ENCODE data around the gene TXNRD2.

Gene TXNRD2

DNA sequence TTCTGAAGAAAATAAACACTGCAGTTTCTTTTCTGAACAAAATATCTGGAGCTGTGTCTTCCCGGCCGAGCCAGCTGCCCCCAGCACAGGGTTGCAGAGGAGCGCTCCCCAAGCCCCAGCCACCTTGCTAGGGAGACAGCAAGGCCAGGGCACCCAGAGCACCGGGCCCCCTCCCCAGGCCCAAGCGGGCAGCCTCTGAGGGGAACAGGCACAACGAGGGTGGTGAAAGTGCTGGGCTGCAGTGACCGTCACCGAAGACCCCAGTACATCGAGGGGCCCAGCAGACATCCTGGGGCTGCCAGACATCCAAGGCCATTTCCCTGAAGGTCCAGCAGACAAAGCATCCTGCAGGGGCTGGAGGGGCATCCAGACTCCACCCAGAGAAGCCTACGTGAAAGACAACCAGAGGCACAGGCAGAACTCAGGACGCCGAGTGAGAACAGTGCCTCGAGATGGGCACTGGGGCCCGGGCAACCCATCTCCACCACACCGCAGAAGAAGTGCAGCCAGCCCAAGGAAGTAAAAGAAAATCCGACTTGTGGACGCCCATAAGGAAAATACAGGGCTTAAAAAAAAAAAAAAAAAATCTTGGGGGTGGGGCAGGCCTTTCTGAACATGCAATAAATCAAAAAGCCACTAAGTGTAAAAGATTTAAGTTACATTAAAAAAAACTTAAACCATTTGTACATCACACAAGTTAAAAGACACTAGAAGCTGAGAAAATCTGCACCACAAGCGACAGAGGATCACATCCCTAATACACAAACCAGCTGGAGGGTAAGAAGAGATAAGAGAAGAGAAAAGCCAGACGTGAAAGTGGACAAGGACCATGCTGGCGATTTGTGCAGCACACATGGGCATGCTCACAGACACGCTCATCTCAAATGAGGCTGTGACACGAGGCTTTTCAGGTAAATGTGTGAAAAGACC is 36.0 kb downstream of the TXNRD2 start:
- H3K4me3 ChIP-seq (ENCODE audit: low read length in 2 of 2) = no peak overlapping the region
- H3K9ac ChIP-seq (ENCODE audit: low read length in 2 of 2) = no peak overlapping the region
- H3K27me3 ChIP-seq (ENCODE audit: control insufficient read depth in 1 of 2, insufficient read depth in 2 of 2, low read length in 2 of 2) = no peaks in the 10 kb centered on the region
- no peaks in the 10 kb centered on the region for H3K9me3 ChIP-seq (ENCODE audit: control insufficient read depth in 2 of 2, low read length in 2 of 2)
- no peaks in the 10 kb centered on the region for H3K4me1 ChIP-seq (ENCODE audit: control insufficient read depth, insufficient read depth, low read length)
- H3K36me3 ChIP-seq (ENCODE audit: control insufficient read depth in 2 of 2, insufficient read depth in 2 of 2, low read length in 2 of 2) = peaks cover 4 to 14% of the 10 kb centered on the region in 2 donors
- H3K27ac ChIP-seq (ENCODE audit: low read length) = no peak overlapping the region

DNA sequence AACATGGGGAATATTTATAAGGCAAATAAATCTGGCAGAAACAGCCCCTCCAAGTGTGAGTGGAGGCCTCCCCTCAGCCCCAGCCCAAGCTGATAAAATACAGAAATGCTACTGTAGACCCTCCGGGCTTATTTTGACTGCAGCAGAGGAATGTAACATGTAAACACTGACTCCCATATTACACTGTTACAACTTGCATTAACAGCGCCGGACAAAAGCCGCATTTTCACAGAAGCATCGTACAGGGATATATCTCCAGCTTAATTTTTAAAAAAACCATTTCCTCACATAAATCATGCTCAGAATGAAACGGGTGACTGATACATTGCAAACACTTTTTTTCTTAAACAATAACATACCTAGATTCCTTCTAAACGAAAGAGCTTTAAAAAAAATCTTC is 36.7 kb downstream of the TXNRD2 start:
- Histone ChIP-seq H3K27ac (ENCODE audit: low read length) (no peak overlapping the region), H3K9ac (ENCODE audit: low read length in 2 of 2) (no peak overlapping the region), H3K4me1 (ENCODE audit: control insufficient read depth, insufficient read depth, low read length) (no peaks in the 10 kb centered on the region), H3K9me3 (ENCODE audit: control insufficient read depth in 2 of 2, low read length in 2 of 2) (no peaks in the 10 kb centered on the region), H3K27me3 (ENCODE audit: control insufficient read depth in 1 of 2, insufficient read depth in 2 of 2, low read length in 2 of 2) (no peaks in the 10 kb centered on the region), H3K36me3 (ENCODE audit: control insufficient read depth in 2 of 2, insufficient read depth in 2 of 2, low read length in 2 of 2) (peaks cover 4 to 12% of the 10 kb centered on the region in 2 donors), H3K4me3 (ENCODE audit: low read length in 2 of 2) (no peak overlapping the region)

DNA sequence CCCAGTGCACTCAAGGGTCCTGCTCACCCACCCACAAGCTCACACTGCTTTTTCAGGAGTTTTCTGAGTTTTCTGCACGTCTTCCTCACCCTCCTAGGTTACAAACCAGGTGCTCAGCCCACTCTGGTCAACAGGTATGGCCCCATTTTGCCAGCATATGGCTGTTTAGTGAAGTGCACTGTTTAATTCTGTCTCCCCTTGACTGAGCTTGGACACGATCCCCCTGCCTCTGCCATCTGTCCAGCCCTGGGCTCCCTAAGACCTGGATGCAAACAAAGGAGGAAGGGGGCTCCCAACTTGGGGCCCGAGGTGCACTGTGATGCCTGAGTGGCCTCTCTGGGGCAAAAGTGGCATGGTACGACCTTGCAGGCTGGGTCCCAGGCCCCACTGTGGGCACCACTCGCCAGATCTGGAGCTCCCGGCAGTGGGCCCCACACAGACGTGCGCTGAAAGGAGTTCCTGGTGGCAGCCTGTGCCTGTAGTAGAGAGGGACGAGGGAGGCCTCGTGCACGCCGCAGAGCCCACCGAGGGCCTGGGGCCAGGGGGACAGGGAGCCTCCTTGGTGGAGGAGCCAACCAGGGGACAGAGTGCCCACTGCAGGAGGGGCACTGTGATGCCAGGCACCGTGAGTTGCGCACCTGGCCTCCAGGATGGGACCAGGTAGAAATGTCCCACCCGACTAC is 37.3 kb downstream of the TXNRD2 start:
- Histone ChIP-seq H3K9ac (ENCODE audit: low read length in 2 of 2) (no peak overlapping the region), H3K36me3 (ENCODE audit: control insufficient read depth in 2 of 2, insufficient read depth in 2 of 2, low read length in 2 of 2) (peaks cover 7 to 15% of the 10 kb centered on the region in 2 donors), H3K27ac (ENCODE audit: low read length) (no peak overlapping the region), H3K4me3 (ENCODE audit: low read length in 2 of 2) (no peak overlapping the region), H3K4me1 (ENCODE audit: control insufficient read depth, insufficient read depth, low read length) (no peaks in the 10 kb centered on the region), H3K9me3 (ENCODE audit: control insufficient read depth in 2 of 2, low read length in 2 of 2) (no peaks in the 10 kb centered on the region), H3K27me3 (ENCODE audit: control insufficient read depth in 1 of 2, insufficient read depth in 2 of 2, low read length in 2 of 2) (no peaks in the 10 kb centered on the region)

DNA sequence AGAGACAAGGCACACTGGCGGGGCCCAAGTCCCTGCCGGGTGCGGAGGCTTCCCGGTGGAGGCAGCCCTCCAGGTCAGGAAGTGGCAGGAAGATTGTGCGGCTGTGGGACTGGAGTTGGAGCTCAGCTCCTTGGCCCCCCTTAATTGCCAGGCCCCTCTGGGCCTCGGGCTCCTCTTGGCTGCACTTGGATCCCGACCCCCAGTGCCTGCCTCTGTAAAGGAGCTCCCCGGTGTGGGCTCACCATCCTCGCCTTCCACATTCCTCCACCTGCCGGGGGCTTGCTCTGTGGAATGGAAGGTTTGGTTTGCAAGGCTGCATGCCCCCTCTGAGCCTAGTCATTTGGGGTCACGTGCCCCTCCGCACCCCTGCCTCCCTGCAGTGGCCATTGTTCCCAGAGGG is 38.1 kb downstream of the TXNRD2 start:
- H3K4me3 ChIP-seq (ENCODE audit: low read length in 2 of 2) = no peak overlapping the region
- no peak overlapping the region for H3K27ac ChIP-seq (ENCODE audit: low read length)
- no peaks in the 10 kb centered on the region for H3K9me3 ChIP-seq (ENCODE audit: control insufficient read depth in 2 of 2, low read length in 2 of 2)
- H3K36me3 ChIP-seq (ENCODE audit: control insufficient read depth in 2 of 2, insufficient read depth in 2 of 2, low read length in 2 of 2) = peaks cover 7 to 15% of the 10 kb centered on the region in 2 donors
- no peaks in the 10 kb centered on the region for H3K4me1 ChIP-seq (ENCODE audit: control insufficient read depth, insufficient read depth, low read length)
- no peak overlapping the region for H3K9ac ChIP-seq (ENCODE audit: low read length in 2 of 2)
- H3K27me3 ChIP-seq (ENCODE audit: control insufficient read depth in 1 of 2, insufficient read depth in 2 of 2, low read length in 2 of 2) = no peaks in the 10 kb centered on the region

DNA sequence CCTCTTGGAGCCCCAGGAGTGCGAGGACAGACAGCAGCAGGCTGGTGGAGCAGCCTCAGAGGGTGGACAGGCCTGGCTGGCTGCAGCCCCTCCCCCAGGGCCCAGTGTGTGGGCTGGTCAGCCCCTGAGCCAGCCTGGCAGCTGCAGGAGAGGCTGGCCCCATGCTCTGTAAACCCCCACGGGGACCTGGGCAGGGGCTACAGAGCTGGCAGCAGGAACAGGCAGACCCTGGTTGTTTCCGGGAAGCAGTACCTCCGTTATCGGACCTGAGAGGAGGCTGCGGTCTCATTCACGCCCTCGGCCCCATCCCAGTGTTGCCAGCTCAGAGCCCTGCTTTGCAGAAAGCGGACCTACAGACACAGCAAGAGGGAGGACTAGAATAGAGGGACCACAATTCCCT is 38.6 kb downstream of the TXNRD2 start:
- Histone ChIP-seq H3K36me3 (ENCODE audit: control insufficient read depth in 2 of 2, insufficient read depth in 2 of 2, low read length in 2 of 2) (peaks cover 7 to 11% of the 10 kb centered on the region in 2 donors), H3K27me3 (ENCODE audit: control insufficient read depth in 1 of 2, insufficient read depth in 2 of 2, low read length in 2 of 2) (no peaks in the 10 kb centered on the region), H3K4me3 (ENCODE audit: low read length in 2 of 2) (no peak overlapping the region), H3K9ac (ENCODE audit: low read length in 2 of 2) (no peak overlapping the region), H3K4me1 (ENCODE audit: control insufficient read depth, insufficient read depth, low read length) (no peaks in the 10 kb centered on the region), H3K27ac (ENCODE audit: low read length) (no peak overlapping the region), H3K9me3 (ENCODE audit: control insufficient read depth in 2 of 2, low read length in 2 of 2) (no peaks in the 10 kb centered on the region)

DNA sequence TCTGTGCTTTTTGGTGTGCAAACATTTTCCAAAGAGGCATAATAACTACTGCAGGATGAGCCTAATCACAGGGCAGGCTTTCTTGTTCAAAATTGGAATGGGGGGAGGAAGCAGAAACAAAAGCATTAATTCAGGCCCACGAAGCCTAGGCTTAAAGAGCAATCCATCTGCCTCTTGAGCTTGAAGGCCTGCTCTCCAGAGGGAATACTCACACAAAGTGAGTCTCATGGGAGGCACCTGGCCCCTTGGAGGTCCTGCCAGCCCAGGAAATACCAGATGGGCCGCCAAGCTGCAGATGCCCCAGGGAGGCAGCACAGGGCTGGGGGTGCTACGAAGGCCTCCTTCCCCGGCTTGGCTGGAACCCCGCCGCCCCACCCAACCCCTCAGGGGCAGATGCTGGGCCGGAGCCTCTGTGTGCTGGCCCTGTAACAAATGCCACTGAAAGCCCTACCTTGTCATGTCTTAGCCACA is 39.3 kb downstream of the TXNRD2 start:
- Histone ChIP-seq H3K27me3 (ENCODE audit: control insufficient read depth in 1 of 2, insufficient read depth in 2 of 2, low read length in 2 of 2) (no peaks in the 10 kb centered on the region), H3K9ac (ENCODE audit: low read length in 2 of 2) (no peak overlapping the region), H3K36me3 (ENCODE audit: control insufficient read depth in 2 of 2, insufficient read depth in 2 of 2, low read length in 2 of 2) (peaks cover 7 to 13% of the 10 kb centered on the region in 2 donors), H3K27ac (ENCODE audit: low read length) (no peak overlapping the region), H3K4me3 (ENCODE audit: low read length in 2 of 2) (no peak overlapping the region), H3K9me3 (ENCODE audit: control insufficient read depth in 2 of 2, low read length in 2 of 2) (no peaks in the 10 kb centered on the region), H3K4me1 (ENCODE audit: control insufficient read depth, insufficient read depth, low read length) (no peaks in the 10 kb centered on the region)

DNA sequence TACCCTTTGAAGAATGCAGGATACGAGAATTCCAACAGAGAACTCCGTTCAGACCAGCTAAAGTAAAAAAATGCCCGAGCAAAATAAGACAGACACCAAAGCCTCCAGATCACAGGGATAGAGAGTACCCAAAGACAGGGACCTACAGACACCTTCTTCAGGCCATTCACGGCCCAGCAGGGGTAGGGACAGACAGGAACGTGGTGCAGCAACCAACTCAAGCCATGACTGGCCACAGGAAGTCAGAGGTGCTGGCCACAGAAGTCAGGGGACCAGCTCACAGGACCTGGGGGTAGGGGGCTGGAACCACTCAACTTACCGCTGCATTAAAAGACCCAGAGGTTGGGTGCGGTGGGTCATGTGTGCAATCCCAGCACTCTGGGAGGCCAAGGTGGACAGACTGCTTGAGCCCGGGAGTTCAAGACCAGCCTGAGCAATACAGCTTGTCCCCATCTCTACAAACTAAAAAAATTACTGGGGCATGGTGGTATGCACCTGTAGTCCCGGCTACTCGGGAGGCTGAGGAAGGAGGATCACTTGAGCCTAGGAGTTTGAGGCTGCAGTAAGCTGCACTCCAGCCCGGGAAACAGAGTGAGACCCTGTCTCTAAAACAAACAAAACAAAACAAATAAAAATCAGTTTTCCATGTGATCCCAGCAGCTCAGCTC is 39.9 kb downstream of the TXNRD2 start:
- Histone ChIP-seq H3K27me3 (ENCODE audit: control insufficient read depth in 1 of 2, insufficient read depth in 2 of 2, low read length in 2 of 2) (no peaks in the 10 kb centered on the region), H3K4me1 (ENCODE audit: control insufficient read depth, insufficient read depth, low read length) (no peaks in the 10 kb centered on the region), H3K4me3 (ENCODE audit: low read length in 2 of 2) (no peak overlapping the region), H3K36me3 (ENCODE audit: control insufficient read depth in 2 of 2, insufficient read depth in 2 of 2, low read length in 2 of 2) (peaks cover 7 to 15% of the 10 kb centered on the region in 2 donors), H3K9ac (ENCODE audit: low read length in 2 of 2) (no peak overlapping the region), H3K27ac (ENCODE audit: low read length) (no peak overlapping the region), H3K9me3 (ENCODE audit: control insufficient read depth in 2 of 2, low read length in 2 of 2) (no peaks in the 10 kb centered on the region)

DNA sequence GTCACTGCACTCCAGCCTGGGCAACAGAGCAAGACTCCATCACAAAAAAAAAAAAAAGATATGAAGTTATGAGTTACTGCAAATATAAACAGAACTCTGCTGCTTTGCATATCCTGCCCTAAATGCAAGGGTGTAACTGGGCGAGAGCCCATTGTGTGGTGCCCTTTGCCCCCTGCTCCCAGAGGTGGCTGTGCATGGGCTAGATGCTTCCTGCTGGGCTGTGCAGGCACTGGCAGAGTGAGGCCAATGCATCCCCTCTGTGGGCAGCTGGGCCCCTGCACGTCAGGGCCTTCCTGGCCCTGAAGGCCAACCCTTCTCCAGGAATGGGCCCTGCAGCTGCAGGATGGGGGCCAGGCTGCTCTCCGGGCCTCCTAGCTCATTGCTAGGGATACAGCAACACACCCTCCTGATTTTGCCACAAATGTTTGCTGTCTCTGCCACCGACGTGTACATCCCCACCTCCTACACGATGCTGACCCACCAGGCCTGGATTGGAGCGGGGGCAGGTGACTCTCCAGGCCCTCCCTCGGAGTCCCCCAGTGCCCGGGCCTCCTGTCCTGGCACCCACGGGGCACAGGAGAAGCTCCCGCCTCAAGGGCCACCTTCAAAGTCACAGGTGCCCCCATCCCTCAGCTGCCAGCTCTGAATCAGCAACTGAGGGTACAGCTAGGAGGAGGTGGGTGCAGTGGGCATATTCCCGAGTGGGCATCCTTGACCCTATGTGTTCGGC is 40.7 kb downstream of the TXNRD2 start:
- Histone ChIP-seq H3K27ac (ENCODE audit: low read length) (no peak overlapping the region), H3K9me3 (ENCODE audit: control insufficient read depth in 2 of 2, low read length in 2 of 2) (no peaks in the 10 kb centered on the region), H3K4me3 (ENCODE audit: low read length in 2 of 2) (no peak overlapping the region), H3K36me3 (ENCODE audit: control insufficient read depth in 2 of 2, insufficient read depth in 2 of 2, low read length in 2 of 2) (peaks cover 3 to 13% of the 10 kb centered on the region in 2 donors), H3K9ac (ENCODE audit: low read length in 2 of 2) (no peak overlapping the region), H3K27me3 (ENCODE audit: control insufficient read depth in 1 of 2, insufficient read depth in 2 of 2, low read length in 2 of 2) (no peaks in the 10 kb centered on the region), H3K4me1 (ENCODE audit: control insufficient read depth, insufficient read depth, low read length) (no peaks in the 10 kb centered on the region)

DNA sequence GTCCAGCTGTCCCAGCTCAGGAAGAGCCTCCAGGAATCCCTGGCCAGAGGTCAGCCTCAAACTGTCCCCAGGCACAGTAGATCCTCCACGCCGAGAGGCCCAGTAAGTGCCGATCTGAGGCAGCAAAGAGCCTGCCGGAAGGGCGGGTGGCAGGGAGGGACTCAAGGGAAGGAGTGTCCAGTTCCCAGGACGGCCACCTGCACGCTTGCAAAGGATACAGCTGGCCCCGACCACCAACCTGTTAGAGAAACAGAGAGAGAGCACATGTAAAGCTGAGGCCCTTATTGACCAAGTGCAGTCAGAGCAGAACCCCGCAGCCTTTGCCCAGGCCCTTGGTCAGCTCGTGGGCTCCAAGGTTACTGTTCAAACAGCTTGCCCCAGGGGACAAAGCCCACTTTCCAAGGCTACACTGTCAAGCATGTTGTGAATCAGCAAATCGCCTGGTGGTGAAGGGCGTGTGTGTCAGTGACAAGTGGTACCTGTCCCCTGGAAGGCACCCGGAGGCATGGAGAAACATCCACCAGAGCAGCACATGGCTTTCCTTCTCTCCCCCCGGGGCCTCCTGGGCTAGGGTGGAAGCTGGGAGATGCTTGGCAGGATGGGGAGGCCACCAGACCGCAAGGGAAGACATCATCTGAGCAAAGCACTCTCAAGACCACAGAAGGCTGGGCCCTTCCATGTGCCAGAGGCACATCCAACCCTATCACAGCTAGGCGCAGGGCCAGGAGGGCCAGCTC is 42.6 kb downstream of the TXNRD2 start:
- Histone ChIP-seq H3K36me3 (ENCODE audit: control insufficient read depth in 2 of 2, insufficient read depth in 2 of 2, low read length in 2 of 2) (peaks cover 4 to 20% of the 10 kb centered on the region in 2 donors), H3K9ac (ENCODE audit: low read length in 2 of 2) (no peak overlapping the region), H3K27me3 (ENCODE audit: control insufficient read depth in 1 of 2, insufficient read depth in 2 of 2, low read length in 2 of 2) (no peaks in the 10 kb centered on the region), H3K4me3 (ENCODE audit: low read length in 2 of 2) (no peak overlapping the region), H3K27ac (ENCODE audit: low read length) (no peak overlapping the region), H3K4me1 (ENCODE audit: control insufficient read depth, insufficient read depth, low read length) (no peaks in the 10 kb centered on the region), H3K9me3 (ENCODE audit: control insufficient read depth in 2 of 2, low read length in 2 of 2) (no peaks in the 10 kb centered on the region)

DNA sequence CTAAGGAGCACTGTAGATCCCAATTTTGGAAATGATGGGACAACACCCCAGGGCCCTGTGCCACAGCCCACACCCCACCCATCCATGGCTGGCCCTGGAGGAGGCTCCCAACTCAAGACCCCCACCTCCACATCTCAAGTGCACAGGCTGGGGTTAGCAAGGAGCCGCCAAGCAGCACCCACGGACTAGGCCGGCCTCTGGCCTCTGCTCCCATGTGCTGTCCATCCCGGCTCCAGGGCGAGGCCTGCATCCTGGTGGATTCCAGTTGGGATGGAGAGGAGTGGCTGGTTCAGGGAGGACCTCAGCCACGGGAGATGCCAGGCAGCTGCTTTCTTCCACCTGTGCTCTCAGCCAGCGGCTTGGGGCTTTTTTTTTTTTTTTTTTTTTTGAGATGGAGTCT is 43.5 kb downstream of the TXNRD2 start:
- H3K27me3 ChIP-seq (ENCODE audit: control insufficient read depth in 1 of 2, insufficient read depth in 2 of 2, low read length in 2 of 2) = no peaks in the 10 kb centered on the region
- H3K9ac ChIP-seq (ENCODE audit: low read length in 2 of 2) = no peak overlapping the region
- no peaks in the 10 kb centered on the region for H3K9me3 ChIP-seq (ENCODE audit: control insufficient read depth in 2 of 2, low read length in 2 of 2)
- no peaks in the 10 kb centered on the region for H3K4me1 ChIP-seq (ENCODE audit: control insufficient read depth, insufficient read depth, low read length)
- no peak overlapping the region for H3K27ac ChIP-seq (ENCODE audit: low read length)
- no peak overlapping the region for H3K4me3 ChIP-seq (ENCODE audit: low read length in 2 of 2)
- H3K36me3 ChIP-seq (ENCODE audit: control insufficient read depth in 2 of 2, insufficient read depth in 2 of 2, low read length in 2 of 2) = peaks cover 8 to 25% of the 10 kb centered on the region in 2 donors
